Measurements from ENCODE around the gene SKAP1.

DNA sequence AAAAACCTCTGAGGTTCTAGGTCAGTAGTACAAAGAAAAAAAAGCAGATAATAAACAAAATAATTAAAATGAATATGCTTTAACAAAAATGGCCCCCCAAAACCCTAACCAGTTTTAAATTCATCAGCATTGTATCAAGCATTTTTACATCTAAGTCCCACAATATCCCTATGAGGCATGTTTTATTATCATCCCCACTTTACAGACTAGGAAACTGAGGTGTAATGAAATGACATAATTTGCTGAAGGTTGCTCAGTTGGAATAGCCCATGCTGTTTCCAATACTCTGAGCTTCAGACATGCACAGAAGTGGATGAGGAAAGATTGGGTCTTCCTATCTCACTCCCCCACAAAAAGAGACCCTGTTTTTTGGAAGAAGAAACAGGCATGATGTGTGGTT is 234.1 kb downstream of the SKAP1 start:
- TF ChIP-seq, protein P1, sequence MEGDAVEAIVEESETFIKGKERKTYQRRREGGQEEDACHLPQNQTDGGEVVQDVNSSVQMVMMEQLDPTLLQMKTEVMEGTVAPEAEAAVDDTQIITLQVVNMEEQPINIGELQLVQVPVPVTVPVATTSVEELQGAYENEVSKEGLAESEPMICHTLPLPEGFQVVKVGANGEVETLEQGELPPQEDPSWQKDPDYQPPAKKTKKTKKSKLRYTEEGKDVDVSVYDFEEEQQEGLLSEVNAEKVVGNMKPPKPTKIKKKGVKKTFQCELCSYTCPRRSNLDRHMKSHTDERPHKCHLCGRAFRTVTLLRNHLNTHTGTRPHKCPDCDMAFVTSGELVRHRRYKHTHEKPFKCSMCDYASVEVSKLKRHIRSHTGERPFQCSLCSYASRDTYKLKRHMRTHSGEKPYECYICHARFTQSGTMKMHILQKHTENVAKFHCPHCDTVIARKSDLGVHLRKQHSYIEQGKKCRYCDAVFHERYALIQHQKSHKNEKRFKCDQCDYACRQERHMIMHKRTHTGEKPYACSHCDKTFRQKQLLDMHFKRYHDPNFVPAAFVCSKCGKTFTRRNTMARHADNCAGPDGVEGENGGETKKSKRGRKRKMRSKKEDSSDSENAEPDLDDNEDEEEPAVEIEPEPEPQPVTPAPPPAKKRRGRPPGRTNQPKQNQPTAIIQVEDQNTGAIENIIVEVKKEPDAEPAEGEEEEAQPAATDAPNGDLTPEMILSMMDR (IDR thresholded peaks at IDR 0.05) = no peak
- TF ChIP-seq POLR2AphosphoS5 (IDR thresholded peaks at IDR 0.05) = no peak
- no peak for TF ChIP-seq POLR2A (IDR thresholded peaks at IDR 0.05)

All from upper lobe of left lung (tissue), 4 donors.